SK-N-SH treated with all-trans-retinoic acid at 6 μM for 48 hours (cell line): ENCODE data around the gene ZIK1.

Experiments
- ARNTL ChIP-seq: fragments of 450-650 bp; formaldehyde crosslinking; IDR thresholded peaks from 2 replicates; pipeline ENCODE4 v1.5.0; 2020; ENCODE audit warnings: low read depth, mild to moderate bottlenecking, moderate library complexity, borderline replicate concordance
- ISL1 ChIP-seq: fragments of 250-450 bp; sonication (Bioruptor Pico); IDR thresholded peaks from 2 replicates; pipeline ENCODE4 v2.1.2; 2022; ENCODE audit warnings: mild to moderate bottlenecking, moderate library complexity
- SNAI2 ChIP-seq: fragments of 250-450 bp; sonication (Bioruptor Pico); IDR thresholded peaks from 2 replicates; pipeline ENCODE4 v1.5.0; 2020; ENCODE audit warnings: mild to moderate bottlenecking, moderate library complexity
- TOX ChIP-seq: fragments of 250-450 bp; sonication (Bioruptor Pico); IDR thresholded peaks from 2 replicates; pipeline ENCODE4 v1.8.0; 2021; ENCODE audit warnings: mild to moderate bottlenecking, moderate library complexity, borderline replicate concordance
- ZC3H10 ChIP-seq: fragments of 250-450 bp; sonication (Bioruptor Pico); IDR thresholded peaks from 2 replicates; pipeline ENCODE4 v1.5.1; 2021; ENCODE audit warnings: mild to moderate bottlenecking, moderate library complexity
- ZFP30 ChIP-seq: fragments of 450-650 bp; formaldehyde crosslinking; IDR thresholded peaks from 2 replicates; pipeline ENCODE4 v1.5.0; 2022; ENCODE audit warnings: mild to moderate bottlenecking, moderate library complexity
- ZNF565 ChIP-seq: fragments of 450-650 bp; formaldehyde crosslinking; conservative IDR thresholded peaks from 2 replicates; pipeline ENCODE4 v1.5.0; 2020; ENCODE audit warnings: low read depth, mild to moderate bottlenecking, moderate library complexity
- ZNF70 ChIP-seq: fragments of 450-650 bp; formaldehyde crosslinking; IDR thresholded peaks from 2 replicates; pipeline ENCODE4 v1.5.0; 2020; ENCODE audit warnings: mild to moderate bottlenecking, moderate library complexity
- TF ChIP-seq, protein P1 (sequence below): fragments of 250-450 bp; sonication (Bioruptor Pico); IDR thresholded peaks from 2 replicates; pipeline ENCODE4 v1.8.0; 2020; ENCODE audit warnings: mild to moderate bottlenecking, moderate library complexity, borderline replicate concordance

DNA sequence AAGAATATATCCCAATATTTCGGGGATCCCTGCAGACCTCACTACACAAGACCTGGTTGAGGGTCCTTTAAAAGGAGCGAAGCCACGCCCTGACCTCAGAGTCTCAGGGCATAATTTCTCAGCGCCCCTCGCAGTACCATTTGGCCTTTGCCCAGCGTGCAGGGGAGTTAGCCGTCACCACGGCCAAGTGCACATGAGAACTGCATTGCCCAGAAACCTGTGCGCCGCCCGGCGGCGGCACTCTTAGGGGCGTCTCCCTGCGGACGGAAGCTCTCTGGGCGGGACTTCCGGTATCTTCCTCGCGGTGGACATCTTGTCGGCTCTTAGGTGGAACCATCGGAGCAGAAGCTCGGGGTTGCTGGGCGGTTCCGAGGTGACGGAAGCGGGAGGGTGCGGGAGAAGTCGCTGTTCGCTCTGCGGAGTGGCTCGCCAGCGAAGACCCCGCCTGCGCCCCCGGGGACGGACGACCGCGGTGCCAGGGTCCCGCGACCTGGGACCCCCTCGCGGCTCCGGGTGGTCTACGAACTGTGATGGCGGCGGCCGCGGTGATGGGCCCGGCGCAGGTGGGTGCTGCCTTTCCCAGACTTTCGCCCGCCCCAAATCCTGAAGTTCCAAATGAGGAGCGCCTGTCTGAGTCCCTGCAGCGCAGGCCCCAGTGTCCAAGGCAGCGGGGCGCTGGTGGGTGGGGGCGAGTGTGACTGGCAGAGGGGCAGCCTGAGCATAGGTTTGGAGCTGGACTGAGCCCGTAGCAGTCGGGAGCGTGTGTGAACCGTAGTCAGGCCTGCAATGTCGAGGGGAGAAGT, 30.2 kb downstream of the ZIK1 start, which contains the start of gene ZNF134:
- TF ChIP-seq, protein P1, sequence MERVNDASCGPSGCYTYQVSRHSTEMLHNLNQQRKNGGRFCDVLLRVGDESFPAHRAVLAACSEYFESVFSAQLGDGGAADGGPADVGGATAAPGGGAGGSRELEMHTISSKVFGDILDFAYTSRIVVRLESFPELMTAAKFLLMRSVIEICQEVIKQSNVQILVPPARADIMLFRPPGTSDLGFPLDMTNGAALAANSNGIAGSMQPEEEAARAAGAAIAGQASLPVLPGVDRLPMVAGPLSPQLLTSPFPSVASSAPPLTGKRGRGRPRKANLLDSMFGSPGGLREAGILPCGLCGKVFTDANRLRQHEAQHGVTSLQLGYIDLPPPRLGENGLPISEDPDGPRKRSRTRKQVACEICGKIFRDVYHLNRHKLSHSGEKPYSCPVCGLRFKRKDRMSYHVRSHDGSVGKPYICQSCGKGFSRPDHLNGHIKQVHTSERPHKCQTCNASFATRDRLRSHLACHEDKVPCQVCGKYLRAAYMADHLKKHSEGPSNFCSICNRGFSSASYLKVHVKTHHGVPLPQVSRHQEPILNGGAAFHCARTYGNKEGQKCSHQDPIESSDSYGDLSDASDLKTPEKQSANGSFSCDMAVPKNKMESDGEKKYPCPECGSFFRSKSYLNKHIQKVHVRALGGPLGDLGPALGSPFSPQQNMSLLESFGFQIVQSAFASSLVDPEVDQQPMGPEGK (CRISPR knock-in tag), result no peak
- TF ChIP-seq ISL1, result no peak
- TF ChIP-seq ZFP30 (CRISPR knock-in tag), result no peak
- no peak for TF ChIP-seq TOX (CRISPR knock-in tag)
- no peak for TF ChIP-seq ZNF70 (CRISPR knock-in tag)
- no peak for TF ChIP-seq ZNF565 (CRISPR knock-in tag)
- TF ChIP-seq ARNTL (CRISPR knock-in tag), result no peak
- no peak for TF ChIP-seq SNAI2
- TF ChIP-seq ZC3H10, result no peak
